ENCODE results near the gene HOXA10. TPM values are rescaled to one million over a fixed set of nuclear protein-coding genes. Genes with fewer than 3 reads are reported as not detected.
A peak's percentile ranks its signal among the peaks of the same experiment; 100 is the strongest.

The HOXA10 gene
- total RNA-seq, 1 experiment from 2014 or later: not detected

DNA sequence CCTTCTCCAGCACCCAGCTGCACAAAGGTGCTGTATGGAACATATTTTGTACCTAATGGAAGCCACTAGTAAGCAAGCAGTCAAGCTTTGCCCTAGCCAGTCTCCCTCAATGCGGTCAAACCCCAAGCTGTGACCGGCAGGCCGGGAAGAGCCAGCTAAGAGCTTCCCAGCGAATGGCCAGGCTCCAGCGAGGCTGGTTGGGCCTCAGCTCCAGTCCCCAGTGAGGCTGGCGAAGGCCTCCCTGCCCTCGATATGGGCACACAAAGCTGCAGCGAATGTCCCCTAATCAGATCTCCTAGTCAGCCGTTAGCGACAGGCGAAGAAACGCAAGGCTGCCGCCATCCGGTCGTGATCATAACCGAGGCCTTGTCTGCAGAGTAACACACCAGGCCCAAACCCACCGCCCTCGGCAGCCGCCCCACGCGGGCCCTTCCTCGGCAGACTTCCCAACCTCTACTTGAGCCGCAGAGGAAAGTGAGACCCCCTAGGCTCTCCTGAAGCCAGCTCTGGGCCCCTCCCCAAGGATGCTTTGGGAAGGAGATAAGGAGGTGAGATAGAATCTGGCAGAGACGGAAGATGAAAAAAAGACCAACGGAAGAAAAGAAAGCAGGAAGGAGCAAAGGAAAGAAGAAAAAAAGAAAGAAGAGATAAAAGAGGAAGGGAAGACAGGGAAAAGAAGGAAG, 5.7 kb downstream of the HOXA10 start:
- H3K9me2 ChIP-seq (ENCODE audit: insufficient read depth): no peaks in the 10 kb centered on the region
- no peaks in the 10 kb centered on the region for H3K36me3 ChIP-seq (ENCODE audit: low read depth)
- no peak for DNase-seq
- no peaks in the 10 kb centered on the region for H3K9me3 ChIP-seq (ENCODE audit: insufficient read depth, low read depth)
- no peak for TF ChIP-seq EZH2 (IDR thresholded peaks at IDR 0.05; ENCODE audit: low read depth)
- no peak for TF ChIP-seq CTCF (conservative IDR thresholded peaks at IDR 0.05)
- BruUV-seq (replicated peaks): no TSS peak
- no peaks in the 10 kb centered on the region for H3K27me3 ChIP-seq (ENCODE audit: insufficient read depth, low read depth)
- peak overlapping the region; percentile 94; the same call in 1 of the 2 replicates for H3K4me3 ChIP-seq
- H3K4me2 ChIP-seq: peak overlapping the region; percentile 100
- no peaks in the 10 kb centered on the region for H4K20me1 ChIP-seq (ENCODE audit: insufficient read depth)
- POLR2A ChIA-PET (ENCODE audit: unreplicated experiment): interaction anchor here (0.5 kb wide), 3 partner anchors 813 to 1581 kb away, joined by 3 to 6 read pairs (median 3); no protein-coding TSS in a partner anchor
- CTCF ChIA-PET: interaction anchor here (0.5 to 0.7 kb wide), 2 partner anchors 59 to 449 kb away, joined by 4 to 9 read pairs; no protein-coding TSS in a partner anchor
- no peak overlapping the region for H3K27ac ChIP-seq
- H3K4me1 ChIP-seq (replicated peaks; ENCODE audit: insufficient read depth): peaks cover 20% of the 10 kb centered on the region
- peaks cover 21% of the 10 kb centered on the region for H3F3A ChIP-seq (ENCODE audit: insufficient read depth, low read depth)
- no peak overlapping the region; the same call in 1 of the 2 replicates for H2AFZ ChIP-seq
- intact Hi-C loops (cut with micrococcal nuclease; ENCODE audit: unreplicated experiment): loop anchor here (10.0 kb wide), 1 partner anchor 926 kb away; no protein-coding TSS in a partner anchor
- no peaks in the 10 kb centered on the region for H3K79me2 ChIP-seq (ENCODE audit: low read depth)

GRCh38 chr7:27167916-27168264, 6.2 kb downstream of the HOXA10 start:
- intact Hi-C loops (cut with micrococcal nuclease; ENCODE audit: unreplicated experiment): loop anchor here (10.0 kb wide), 1 partner anchor 927 kb away; no protein-coding TSS in a partner anchor
- TSS peak; percentile 39 for BruUV-seq (replicated peaks)
- TF ChIP-seq EZH2 (IDR thresholded peaks at IDR 0.05; ENCODE audit: low read depth): no peak
- TF ChIP-seq CTCF (conservative IDR thresholded peaks at IDR 0.05): no peak
- no peaks in the 10 kb centered on the region for H3K9me3 ChIP-seq (ENCODE audit: insufficient read depth, low read depth)
- H3K4me3 ChIP-seq: no peak overlapping the region
- peaks cover 25% of the 10 kb centered on the region for H3F3A ChIP-seq (ENCODE audit: insufficient read depth, low read depth)
- no peaks in the 10 kb centered on the region for H3K36me3 ChIP-seq (ENCODE audit: low read depth)
- no peaks in the 10 kb centered on the region for H3K9me2 ChIP-seq (ENCODE audit: insufficient read depth)
- peak overlapping the region; percentile 100; the same call in 1 of the 2 replicates for H3K4me2 ChIP-seq
- ChIA-PET POLR2A (ENCODE audit: unreplicated experiment) (no interaction called here), CTCF (no interaction called here)
- no peak for DNase-seq
- H3K79me2 ChIP-seq (ENCODE audit: low read depth): no peaks in the 10 kb centered on the region
- H3K4me1 ChIP-seq (replicated peaks; ENCODE audit: insufficient read depth): peaks cover 20% of the 10 kb centered on the region
- H3K27me3 ChIP-seq (ENCODE audit: insufficient read depth, low read depth): no peaks in the 10 kb centered on the region
- H4K20me1 ChIP-seq (ENCODE audit: insufficient read depth): no peaks in the 10 kb centered on the region
- no peak overlapping the region for H3K27ac ChIP-seq
- no peak overlapping the region for H2AFZ ChIP-seq

- no peaks in the 10 kb centered on the region for H3K79me2 ChIP-seq (ENCODE audit: low read depth)
- no peaks in the 10 kb centered on the region for H3K9me2 ChIP-seq (ENCODE audit: insufficient read depth)
- intact Hi-C loops (cut with micrococcal nuclease; ENCODE audit: unreplicated experiment): loop anchor here (10.0 kb wide), 1 partner anchor 928 kb away; no protein-coding TSS in a partner anchor
- H2AFZ ChIP-seq: no peak overlapping the region
- ChIA-PET POLR2A (ENCODE audit: unreplicated experiment) (no interaction called here), CTCF (interaction anchor here (0.6 kb wide), 1 partner anchor 344 kb away, joined by 3 read pairs; no protein-coding TSS in a partner anchor)
- no peaks in the 10 kb centered on the region for H4K20me1 ChIP-seq (ENCODE audit: insufficient read depth)
- H3K27ac ChIP-seq: no peak overlapping the region
- no peaks in the 10 kb centered on the region for H3K27me3 ChIP-seq (ENCODE audit: insufficient read depth, low read depth)
- H3K4me2 ChIP-seq: no peak overlapping the region
- no peak for TF ChIP-seq EZH2 (IDR thresholded peaks at IDR 0.05; ENCODE audit: low read depth)
- no peak for TF ChIP-seq CTCF (conservative IDR thresholded peaks at IDR 0.05)
- no peaks in the 10 kb centered on the region for H3K9me3 ChIP-seq (ENCODE audit: insufficient read depth, low read depth)
- peaks cover 20% of the 10 kb centered on the region for H3K4me1 ChIP-seq (replicated peaks; ENCODE audit: insufficient read depth)
- H3K4me3 ChIP-seq: no peak overlapping the region
- no peaks in the 10 kb centered on the region for H3K36me3 ChIP-seq (ENCODE audit: low read depth)
- H3F3A ChIP-seq (ENCODE audit: insufficient read depth, low read depth): peaks cover 34% of the 10 kb centered on the region
- no TSS peak for BruUV-seq (replicated peaks)
- no peak for DNase-seq
These were observed 7.3 kb downstream of the HOXA10 start for GRCh38 chr7:27166531-27167505.
